ENCODE results near the gene PCBP3.
"Not testable (repeated sequence)": the region's sequence is repeated elsewhere in the genome, so short reads cannot be mapped to it uniquely, and the experiment has no call there.

GRCh38 chr21:45661913-45662622 is 18.5 kb downstream of the PCBP3 start:
- not testable (repeated sequence) for TF ChIP-seq POLR2AphosphoS5 (IDR thresholded peaks at IDR 0.05; ENCODE audit: low read depth, low read length); CTCF (IDR thresholded peaks at IDR 0.05; ENCODE audit: control extremely low read depth in 1 of 3, insufficient read depth in 1 of 3, low read depth in 1 of 3, low read length in 3 of 3); EP300 (IDR thresholded peaks at IDR 0.05; ENCODE audit: borderline replicate concordance in 1 of 2, low read depth in 2 of 2, low read length in 2 of 2); E2F6 (IDR thresholded peaks at IDR 0.05); TAF1 (IDR thresholded peaks at IDR 0.05; ENCODE audit: low read depth, low read length)
